ENCODE results near the gene UIMC1.

Gene UIMC1

DNA sequence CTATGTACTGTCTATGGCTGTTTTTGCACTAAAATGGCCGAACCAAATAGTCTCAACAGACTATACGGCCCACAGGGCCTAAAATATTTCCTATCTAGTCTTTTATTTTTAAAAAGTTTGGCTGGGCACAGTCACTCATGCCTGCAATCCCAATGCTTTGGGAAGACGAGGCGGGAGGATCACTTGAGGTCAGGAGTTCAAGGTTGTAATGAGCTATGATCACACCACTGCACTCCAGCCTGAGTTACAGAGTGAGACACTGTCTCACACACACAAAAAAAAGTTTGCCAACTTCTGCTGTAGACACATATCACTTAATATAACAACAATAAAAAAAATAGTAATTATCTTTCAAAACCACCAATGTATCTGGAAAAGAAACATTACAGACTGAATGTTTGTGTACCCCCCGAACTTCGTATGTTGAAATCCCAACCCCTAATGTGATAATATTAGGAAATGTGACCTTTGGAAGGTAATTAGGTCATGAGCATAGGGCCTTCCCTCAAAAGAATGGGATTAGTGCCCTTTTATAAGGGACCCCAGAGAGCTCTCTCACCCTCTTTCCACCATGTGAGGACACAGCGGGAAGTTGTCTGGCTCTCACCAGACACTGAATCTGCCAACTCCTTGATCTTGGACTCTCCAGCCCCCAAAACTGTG is 53.9 kb downstream of the UIMC1 start:
- DNase-seq = no peak

DNA sequence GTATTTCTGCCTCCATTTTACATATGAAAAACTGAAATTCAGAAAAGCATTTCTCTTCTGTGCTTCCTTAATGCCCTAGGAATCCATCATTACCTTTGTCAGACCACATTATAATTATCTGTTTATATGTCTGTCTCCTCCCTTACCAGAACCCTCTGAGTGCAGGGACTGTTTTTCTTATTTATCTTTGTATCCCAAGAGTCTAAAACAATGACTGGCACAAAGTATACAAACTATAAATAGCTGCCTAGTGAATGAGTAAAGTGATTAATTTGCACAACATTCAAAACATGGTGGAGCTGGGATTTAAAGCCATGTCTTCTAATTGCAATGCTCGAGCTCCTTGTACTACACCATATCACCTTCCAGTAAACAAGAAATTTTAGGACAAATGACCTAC is 58.1 kb downstream of the UIMC1 start:
- DNase-seq = no peak

DNA sequence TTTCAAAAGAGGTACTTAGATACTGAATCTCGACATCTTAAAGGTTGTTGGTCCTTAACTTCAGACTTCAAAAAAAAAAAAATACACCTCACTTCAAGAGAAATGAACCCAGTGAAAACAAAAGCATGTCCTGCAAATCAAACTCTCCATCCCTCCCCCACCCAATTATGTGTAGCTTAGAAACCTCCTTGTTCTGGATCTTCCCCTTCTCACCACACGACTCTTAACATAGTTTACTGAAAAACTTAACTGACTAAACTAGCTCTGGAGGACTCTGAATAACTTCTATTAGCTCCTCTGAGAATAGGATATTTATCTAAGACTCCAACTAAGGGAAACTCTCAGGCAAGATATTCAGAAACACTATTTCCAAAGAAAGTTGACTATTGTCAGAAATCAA is 58.7 kb downstream of the UIMC1 start:
- no peak for DNase-seq

DNA sequence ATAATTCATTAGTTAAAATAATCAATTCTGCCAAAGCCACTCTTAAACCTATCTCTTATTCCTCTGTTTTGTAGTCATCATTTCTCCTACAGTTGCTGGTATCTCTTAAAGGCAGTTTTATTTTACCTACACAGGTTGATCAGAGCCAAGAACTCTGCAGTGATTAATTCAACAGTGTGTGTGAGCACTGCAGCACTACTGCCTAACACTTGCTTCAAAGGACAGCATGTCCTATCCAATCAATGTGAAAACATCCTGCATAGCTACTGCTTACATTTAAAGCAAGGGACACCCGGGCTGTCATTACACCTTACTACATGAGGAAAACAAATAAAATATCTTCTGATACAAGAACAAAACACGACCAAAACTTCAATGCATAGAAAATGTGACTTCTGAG is 62.3 kb downstream of the UIMC1 start:
- no peak for DNase-seq

DNA sequence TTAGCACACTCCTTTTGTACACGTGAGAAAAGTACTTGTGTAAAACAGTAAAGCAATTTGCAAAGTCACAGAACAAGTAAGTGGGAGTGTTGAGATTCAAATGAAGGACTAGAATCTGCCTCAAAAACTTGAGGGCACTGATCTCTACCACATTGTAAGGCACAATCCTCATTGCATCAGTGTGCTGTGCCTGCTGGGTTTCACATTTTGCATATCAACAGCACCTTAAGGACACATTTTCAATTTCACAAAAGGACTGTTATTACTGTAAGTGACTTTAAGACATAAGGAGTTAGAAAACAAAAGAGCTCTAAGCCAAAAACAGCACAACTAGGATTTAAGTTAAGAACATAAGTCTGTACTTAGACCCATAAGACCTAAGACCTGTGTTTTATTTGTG is 62.8 kb downstream of the UIMC1 start:
- no peak for DNase-seq

DNA sequence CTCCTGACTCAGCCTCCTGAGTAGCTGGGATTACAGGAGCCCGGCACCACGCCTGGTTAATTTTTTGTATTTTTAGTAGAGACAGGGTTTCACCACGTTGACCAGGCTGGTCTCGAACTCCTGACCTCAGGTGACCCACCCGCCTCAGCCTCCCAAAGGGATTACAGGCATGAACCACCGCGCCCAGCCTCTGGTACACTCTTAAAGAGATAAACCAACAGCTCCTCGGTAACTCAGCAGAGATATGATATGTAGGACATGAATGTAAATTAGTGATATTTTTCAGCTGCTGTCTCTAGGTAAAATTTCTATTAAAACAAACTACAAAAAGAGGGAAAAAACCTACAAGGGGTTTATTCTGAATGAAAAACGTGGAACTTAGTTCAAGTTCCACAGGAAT is 64.6 kb downstream of the UIMC1 start:
- no peak for DNase-seq

DNA sequence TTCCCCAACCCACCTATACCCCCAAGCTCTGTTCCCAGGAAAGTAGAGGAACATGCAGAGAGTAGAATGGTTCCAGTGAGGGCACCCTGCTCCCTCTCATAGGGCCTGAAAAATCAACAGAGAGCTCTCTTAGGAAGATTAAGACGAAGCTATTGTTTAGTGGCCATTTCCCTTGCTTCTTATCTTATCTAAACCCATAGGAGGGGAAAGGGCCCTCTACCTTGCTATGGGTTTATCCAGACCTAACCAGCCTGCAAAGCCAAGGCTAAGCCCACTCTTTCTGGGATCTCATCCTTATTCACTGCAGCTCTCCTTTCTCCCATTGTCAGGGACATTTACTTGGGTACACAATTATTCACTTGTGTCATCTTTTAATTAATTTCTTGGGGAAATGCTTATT is 68.1 kb downstream of the UIMC1 start:
- no peak for DNase-seq

DNA sequence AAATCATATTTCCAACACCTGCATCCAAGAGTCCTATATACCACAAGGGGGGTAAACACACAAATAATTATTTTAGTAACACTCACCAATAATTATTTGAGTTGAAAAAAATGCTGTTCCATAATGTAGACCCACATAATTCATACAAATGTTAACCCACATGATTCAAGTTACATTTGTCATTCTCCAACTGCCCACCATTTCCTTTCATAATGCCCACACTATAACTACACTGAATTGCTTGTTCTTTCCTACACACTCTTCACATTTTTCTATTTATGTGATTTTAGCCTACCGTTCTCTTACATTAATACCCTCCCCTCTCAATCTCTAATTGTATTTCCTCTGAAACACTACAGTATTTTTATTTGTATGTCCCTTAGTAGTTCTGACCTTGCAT is 71.6 kb downstream of the UIMC1 start:
- no peak for DNase-seq

DNA sequence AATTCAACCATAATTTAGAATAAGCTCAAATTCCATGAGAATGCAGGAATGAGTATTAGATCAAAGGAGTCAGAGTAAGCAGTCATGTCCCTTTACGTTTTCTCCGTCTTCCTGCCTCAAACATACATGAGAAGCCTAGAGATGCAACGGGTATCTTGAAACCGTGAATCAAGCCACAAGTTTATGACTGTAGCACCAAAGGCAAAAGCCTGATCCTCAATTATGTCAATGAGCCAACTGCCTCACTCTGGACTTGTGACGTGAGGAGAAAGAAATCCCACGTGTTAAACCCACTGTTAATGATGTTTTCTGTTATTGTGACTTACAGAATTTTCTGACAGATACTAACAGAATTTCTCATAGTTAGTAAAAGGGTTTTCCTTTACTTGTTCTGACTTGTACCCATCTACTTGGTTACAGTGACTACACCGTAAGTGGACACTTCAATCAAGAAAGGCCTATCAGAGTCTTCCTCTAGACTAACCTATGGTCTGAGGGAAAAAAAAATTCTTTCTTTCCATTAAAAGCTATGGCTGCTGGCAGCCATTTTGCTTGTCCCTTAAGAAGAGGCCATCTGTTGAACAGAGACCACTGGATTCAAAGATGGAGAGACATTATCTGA is 72.2 kb downstream of the UIMC1 start:
- no peak for DNase-seq

DNA sequence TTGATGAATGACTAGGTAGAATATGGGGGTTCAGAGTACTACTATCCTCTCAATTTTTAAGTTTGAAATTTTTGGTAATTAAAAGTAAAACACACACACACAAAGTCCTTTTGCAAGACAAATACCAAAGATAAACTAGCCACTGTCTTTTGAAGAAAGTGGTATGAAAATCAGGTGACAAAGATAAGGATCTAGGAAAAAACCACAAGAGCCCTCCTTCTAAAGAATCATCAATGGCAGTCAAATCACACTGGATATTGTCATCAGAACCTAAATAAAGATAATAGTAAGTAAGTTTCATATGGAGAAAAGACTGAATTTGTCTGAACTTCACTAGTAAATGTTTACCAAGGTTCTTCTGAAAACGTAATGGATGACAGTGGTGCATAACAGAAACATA is 76.9 kb downstream of the UIMC1 start:
- DNase-seq = no peak

DNA sequence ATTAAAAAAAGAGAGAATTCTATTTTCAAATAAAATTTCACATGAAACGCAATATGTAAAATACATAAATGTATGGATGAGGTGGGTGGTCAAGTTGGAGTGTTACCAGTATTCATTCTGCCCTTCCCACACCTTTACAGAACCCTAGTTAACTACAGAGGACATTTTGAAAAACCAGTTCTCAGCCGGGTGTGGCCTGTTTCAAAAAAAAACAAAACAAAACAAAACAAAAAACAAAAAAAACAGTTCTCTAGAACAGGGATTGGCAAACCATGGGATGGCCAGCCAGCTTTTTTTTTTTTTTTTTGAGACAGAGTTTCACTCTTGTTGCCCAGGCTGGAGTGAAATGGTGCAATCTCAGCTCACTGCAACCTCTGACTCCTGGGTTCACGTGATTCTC is 79.0 kb downstream of the UIMC1 start:
- DNase-seq = no peak

DNA sequence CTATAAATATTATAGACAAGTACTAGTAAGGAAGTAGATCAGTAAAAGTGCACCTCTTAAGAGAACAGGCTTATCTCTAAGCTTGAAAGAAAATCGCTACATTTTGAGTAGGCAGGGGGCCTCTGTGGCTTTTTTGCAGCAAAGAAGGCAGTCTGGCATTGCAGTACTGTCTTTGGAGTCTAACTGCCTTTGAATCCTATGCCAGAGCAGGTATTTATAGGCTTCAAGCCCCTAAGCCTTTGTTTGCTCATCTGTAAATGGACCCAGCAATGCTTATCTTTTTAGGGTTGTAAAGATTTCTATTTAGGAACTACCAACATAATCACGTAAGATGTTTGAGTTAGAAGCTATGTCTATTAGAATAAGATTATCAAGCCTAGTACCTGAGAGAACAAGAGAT is 83.8 kb downstream of the UIMC1 start:
- DNase-seq = no peak

DNA sequence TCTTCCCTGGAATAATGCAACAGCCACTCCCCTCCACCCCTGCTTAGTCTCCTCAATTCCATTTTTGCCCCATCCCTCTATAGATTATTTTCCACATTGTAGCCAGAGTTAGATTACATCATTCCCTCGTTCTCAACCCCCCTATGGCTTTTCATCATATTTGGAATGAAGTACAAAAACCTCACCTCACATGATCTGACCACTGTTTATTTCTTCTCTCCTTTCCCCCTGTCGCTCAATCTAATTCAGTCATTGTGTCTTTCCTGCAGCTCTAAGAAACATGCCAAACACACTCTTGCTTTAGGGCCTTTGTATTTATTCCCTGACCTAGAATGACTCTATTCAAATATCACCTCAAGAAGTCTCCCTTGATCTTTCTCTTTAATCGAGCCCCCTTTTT is 84.9 kb downstream of the UIMC1 start:
- no peak for DNase-seq

DNA sequence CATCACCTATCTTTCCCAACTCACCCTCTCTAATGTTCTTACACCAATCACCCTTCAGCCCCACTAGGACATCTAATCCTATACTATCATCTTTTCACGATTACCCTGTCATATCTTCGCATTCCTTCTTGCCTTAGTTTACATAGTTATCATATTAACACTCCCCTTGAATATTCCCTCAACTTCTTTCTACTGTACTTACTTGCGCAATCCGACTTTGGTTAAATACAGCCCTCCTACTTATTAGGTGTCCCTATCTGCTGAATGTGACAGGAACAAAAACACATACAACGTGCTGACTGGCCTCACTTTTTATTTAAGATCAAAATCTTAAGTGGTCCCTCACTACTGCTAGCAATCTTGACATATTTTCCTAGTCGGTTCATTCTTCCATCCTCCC is 88.0 kb downstream of the UIMC1 start:
- DNase-seq = no peak

DNA sequence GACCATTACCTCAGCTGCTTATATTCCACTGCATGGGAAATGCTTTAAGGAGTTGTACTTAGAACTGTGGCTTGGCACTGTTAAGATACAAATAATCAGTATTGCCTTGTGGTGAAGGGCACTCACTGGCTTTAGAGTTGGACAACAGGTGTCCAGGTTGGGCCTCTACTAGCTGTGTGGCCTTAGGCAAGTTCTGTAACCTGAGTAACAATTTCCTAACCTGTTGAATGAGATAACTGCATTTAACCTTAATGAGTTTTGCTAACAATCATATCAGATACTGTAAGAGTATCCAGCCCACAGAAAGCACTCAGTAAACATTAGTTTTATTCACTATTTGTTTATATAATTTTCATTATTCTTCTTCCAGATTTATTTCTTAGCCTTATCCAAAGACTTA is 90.2 kb downstream of the UIMC1 start:
- DNase-seq = no peak

DNA sequence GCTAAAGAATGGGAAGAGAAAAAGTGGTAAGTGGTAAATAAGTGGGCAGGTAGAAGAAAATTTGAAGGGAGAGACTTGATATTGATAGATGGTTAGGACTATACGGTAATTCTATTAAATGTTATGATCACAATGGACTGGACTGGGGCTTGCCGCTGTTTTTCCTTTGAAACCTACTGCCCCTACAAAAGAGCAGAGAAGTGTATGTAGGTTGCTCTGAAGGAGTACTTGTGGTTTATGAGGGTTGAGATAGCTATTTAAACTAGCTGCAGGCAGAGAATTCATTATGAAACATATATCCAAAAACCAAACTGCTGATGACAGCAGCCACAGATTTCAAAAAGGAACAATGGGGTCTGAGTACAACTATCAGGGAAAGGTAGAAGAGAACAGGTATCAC is 90.7 kb downstream of the UIMC1 start:
- DNase-seq = no peak

DNA sequence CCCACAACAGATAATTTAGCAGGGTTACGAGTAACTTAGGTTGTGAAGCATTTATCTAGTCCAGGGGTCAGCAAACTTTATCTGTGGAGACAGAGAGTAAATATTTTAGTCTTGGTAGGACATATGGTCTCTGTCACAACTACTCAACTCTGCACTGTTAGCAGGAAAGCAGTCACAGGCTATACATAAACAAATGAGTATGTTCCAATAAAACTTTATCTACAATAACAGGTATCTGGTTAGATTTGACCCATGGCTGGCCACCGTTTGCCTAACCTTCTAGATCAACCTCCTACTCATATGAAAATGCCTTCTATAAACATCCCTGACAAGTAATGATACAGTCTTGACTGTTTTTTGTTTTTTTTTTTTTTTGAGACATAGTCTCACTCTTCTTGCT is 94.5 kb downstream of the UIMC1 start:
- DNase-seq = no peak

DNA sequence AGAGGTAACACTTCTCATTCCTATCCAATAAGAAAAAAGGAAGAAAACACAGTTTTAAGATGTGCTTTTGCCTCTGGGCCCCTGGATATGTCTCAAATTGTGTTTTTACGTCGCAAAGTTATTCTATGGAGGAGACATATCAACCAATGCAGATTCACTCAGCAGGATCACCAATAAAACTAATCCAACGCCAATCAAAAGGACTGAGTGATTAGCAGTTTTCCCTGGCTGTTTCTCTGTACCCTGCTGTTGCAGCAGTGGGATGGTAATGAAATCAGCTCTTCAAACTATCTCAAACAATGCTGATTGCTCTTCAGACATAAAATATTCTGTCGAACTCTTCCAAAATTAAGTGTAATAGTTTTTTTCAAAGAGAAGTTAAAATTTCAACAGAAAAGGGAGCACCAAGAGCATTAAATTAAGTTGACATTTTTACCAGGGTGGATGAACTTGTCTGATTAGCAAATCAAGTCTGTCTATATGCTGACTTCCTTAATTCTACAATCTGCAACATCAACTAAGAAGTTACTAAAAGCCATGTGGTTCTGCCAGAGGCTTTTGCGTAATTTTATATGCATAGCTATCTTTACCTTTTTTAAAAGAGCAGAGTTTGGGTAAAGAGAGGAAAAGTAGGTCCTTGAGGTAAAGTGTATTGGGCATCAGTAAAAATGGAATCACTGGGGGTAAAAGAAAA is 97.8 kb downstream of the UIMC1 start:
- DNase-seq = no peak

DNA sequence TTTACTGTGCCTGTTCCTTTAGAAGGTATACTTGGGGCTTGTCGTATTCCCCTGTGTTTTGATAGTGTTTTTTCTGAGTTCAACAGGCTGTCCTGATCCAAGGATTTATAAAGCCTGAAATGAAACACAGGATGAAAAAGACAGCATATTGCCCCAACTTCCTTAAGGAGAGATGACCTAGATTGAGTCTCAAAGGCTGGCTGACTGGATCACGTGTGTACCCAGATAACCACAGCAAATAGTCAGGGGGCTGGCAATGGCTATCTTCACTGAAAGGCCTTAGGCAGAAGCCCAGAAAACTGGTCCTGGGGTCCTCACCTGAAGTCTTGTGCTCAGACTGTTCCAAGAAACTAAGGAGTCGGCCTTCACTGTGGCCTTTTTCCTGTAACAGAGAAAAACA is 99.8 kb downstream of the UIMC1 start:
- DNase-seq = no peak

DNA sequence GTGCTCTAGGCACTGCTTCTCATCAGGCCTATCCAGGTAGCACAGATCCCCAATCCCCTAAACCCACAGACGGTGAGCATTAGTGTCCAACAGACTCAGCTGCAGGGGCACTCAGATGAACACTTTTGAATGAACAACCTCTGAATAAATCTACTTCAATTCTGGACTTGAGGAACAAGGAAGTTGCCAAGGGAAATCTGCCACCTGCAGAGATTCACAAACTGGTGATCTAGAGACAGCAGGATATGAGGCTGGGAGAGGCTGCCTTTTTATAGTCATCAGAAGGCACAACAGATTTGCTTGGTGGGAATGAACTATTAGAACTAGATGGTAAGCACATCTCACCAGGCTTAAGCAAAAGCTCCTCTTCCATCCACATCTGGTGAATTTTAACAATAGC is 100.5 kb downstream of the UIMC1 start:
- no peak for DNase-seq

DNA sequence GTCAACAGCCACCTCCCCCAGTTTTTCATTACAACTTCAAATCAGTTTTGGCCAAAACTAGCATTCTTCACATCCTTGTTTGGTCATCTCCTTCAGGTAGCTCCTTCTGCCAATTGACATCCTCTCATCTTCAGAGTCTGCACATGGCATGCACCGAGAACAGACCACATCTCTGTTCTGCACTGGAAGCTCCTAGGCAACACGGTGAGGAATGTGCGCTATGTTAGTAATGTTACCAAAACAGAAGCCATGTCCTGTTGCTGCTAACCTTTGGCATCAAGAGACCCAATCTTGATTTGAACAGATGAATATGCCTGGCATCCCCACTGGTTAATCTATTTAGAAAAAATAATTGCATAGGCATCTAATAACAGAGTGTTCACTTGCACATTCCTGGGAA is 102.3 kb downstream of the UIMC1 start:
- DNase-seq = no peak

DNA sequence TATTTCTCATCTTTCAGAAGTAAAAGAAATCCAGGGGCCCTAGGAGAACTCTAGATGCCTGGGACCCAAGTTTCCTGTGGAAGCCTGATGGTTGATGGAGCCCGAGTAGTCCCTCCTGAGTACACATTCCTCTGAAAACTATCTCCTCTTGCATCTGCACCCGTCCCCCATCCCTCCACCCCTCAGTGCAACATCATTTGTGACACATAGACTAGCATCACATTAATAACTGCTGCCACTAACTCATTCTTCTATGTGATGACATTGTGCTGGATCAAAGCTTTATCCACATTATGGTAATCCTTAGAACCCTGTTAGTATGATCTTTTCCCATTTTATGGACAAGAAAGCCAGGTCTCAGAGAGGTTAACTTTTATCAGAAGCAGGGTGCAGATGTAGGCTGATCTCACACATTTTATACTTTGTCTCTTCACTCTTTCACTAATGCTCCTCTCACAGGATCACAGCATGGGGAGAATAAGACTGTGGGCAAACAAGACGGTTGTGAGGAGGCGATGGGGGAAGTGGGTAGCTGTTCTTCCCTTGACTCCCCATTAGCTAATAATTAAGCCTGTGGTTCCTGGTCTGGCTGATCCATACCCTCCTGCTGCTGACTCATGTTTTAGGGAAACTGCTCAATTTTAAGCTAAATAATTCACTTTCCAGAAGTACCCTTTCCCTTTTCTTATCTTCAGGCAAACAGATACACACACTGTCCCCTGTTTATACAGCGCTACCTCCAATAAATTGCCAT is 103.5 kb downstream of the UIMC1 start:
- DNase-seq = no peak

DNA sequence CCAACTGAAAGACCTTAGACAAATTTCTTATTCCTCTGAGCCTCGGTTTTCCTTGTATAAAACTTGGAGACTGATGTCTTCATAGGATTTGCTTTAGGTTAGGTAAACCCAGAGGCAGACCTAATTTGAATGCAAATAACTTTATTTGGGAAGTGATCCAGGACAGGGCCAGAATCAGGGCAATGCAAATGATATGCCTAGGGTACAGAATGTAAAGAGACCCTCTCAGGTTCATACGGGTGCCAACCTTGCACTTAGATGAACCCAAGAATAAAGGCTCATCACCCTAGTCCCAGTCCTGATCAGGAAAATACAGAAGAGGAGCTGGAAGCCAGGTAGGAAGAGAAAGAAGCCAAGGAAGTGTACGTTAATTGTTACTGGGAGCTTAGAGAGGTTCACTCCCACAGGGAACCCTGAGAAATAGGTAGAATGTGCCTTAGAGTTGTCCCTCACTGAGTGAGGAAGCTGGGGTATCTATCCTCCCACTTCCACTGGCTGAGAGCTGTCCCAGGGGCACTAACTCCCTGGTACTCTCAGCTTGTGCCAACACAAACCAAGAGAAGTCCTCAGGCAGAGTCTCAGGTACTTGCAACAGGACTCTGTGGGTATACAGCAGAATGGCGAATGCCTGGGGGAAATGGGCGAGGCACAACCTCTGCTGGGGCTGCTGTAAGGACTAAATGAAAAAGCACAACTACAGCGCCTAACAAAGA is 104.3 kb downstream of the UIMC1 start:
- DNase-seq = no peak
